Neural progenitor cell (in vitro differentiated cells): ENCODE data around the gene INO80C.

Experiments
- CTCF ChIP-seq: fragments of 200-600 bp; sonication (generic); IDR thresholded peaks from 2 replicates; pipeline ENCODE4 v1.5.1; 2017; ENCODE audit warnings: antibody characterized with exemption, mild to moderate bottlenecking
- EZH2 ChIP-seq: fragments of 200-600 bp; sonication (generic); IDR thresholded peaks from 2 replicates; pipeline ENCODE4 v1.6.1; 2017; ENCODE audit warnings: antibody characterized with exemption, mild to moderate bottlenecking, moderate library complexity
- EZH2phosphoT487 ChIP-seq: fragments of 200-600 bp; sonication (generic); IDR thresholded peaks from 2 replicates; pipeline ENCODE4 v1.6.1; 2017; ENCODE audit warnings: antibody characterized with exemption

- no peak for TF ChIP-seq CTCF
- TF ChIP-seq EZH2, result no peak
- TF ChIP-seq EZH2phosphoT487, result no peak
Observed at GRCh38 chr18:35442701-35443100, 55.1 kb downstream of the INO80C start.
